HepG2 (cell line): Measurements from ENCODE around the gene ZC3H8. TPM values are rescaled to one million over a fixed set of nuclear protein-coding genes. Genes with fewer than 3 reads are reported as not detected.

Source experiments
- HINFP ChIP-seq: sonication (generic); formaldehyde crosslinking; IDR thresholded peaks from 2 replicates; pipeline ENCODE4 v1.4.0; 2020; ENCODE audit warnings: low read depth, mild to moderate bottlenecking, missing genetic modification reagents
- PATZ1 ChIP-seq: sonication (generic); formaldehyde crosslinking; IDR thresholded peaks from 2 replicates; pipeline ENCODE4 v1.4.0; 2020; ENCODE audit warnings: missing genetic modification reagents
- ZNF7 ChIP-seq: IDR thresholded peaks from 2 replicates; pipeline ENCODE4 v1.6.1; 2016; ENCODE audit warnings: missing biosample characterization, missing genetic modification reagents
- ZNF710 ChIP-seq: sonication (generic); formaldehyde crosslinking; IDR thresholded peaks from 2 replicates; pipeline ENCODE4 v1.5.0; 2020; ENCODE audit warnings: mild to moderate bottlenecking, missing genetic modification reagents, borderline replicate concordance
- polyA plus RNA-seq, 8 experiments: library from polyadenylated mRNA; depleted of rRNA in 3 of 8; stranded (reverse) in 7 of 8; unstranded in 1 of 8; fragments of >200 nt; fragmentation: Illumina TruSeq in 4 of 8; extraction: Trizol in 4 of 8; gene quantifications; 2 replicates each; pipeline versions ENCODE4 v1.2.1 to v1.2.3, GENCODE V29; 2011 to 2016; ENCODE audit warnings: low read depth in 4 of 8, missing spikeins in 1 of 8, mixed read lengths in 1 of 8; ENCODE audit not compliant: insufficient read depth in 1 of 8
- total RNA-seq, 5 experiments: library from RNA; depleted of rRNA; stranded (reverse); fragments of >200 nt; fragmentation: Illumina TruSeq; extraction: Trizol; gene quantifications; 2 replicates each; pipeline ENCODE4 v1.2.3, GENCODE V29; 2016; ENCODE audit warnings: low read depth in 1 of 5

The ZC3H8 gene
- total and polyA plus RNA-seq, 2 of the 13 experiments (the other 11 are each of a cell fraction or from before 2014, with no cell fraction given): 4.5 to 17.0 TPM

- TF ChIP-seq HINFP (CRISPR knock-in tag) (no peak), PATZ1 (no peak), ZNF710 (CRISPR knock-in tag) (no peak), ZNF7 (CRISPR knock-in tag) (no peak)
- TF ChIP-seq, all 625 proteins: peak for 0
Observed at GRCh38 chr2:112162341-112162740, 92.5 kb downstream of the ZC3H8 start (continued).

Other genes with a start within 250 kb of the ZC3H8 start
- gene TMEM87B, start 199.8 kb downstream of the ZC3H8 start, total RNA-seq (2016; rRNA removed; fragmentation: Illumina TruSeq; extraction: Trizol): 9.9 and 15.1 TPM in 2 replicates
- gene TMEM87B, start 199.8 kb downstream of the ZC3H8 start, polyA plus RNA-seq (2011; rRNA removed): 13.0 and 16.2 TPM in 2 replicates
- 0.95 and 1.4 TPM in 2 replicates for gene FBLN7, start 116.7 kb downstream of the ZC3H8 start, total RNA-seq (2016; rRNA removed; fragmentation: Illumina TruSeq; extraction: Trizol)
- 2.3 and 2.4 TPM in 2 replicates for gene FBLN7, start 116.7 kb downstream of the ZC3H8 start, polyA plus RNA-seq (2011; rRNA removed)
- gene ZC3H6, start 20.6 kb upstream of the ZC3H8 start, total RNA-seq (2016; rRNA removed; fragmentation: Illumina TruSeq; extraction: Trizol): 0.88 and 0.93 TPM in 2 replicates
- gene ZC3H6, start 20.6 kb upstream of the ZC3H8 start, polyA plus RNA-seq (2011; rRNA removed): 0.71 TPM in 2 replicates
- 12.8 and 18.7 TPM in 2 replicates for gene RGPD8, start 178.6 kb upstream of the ZC3H8 start, total RNA-seq (2016; rRNA removed; fragmentation: Illumina TruSeq; extraction: Trizol)
- 2.3 and 3.1 TPM in 2 replicates for gene RGPD8, start 178.6 kb upstream of the ZC3H8 start, polyA plus RNA-seq (2011; rRNA removed)
- gene TTL, start 227.1 kb upstream of the ZC3H8 start, total RNA-seq (2016; rRNA removed; fragmentation: Illumina TruSeq; extraction: Trizol): 59.8 and 69.8 TPM in 2 replicates
- gene TTL, start 227.1 kb upstream of the ZC3H8 start, polyA plus RNA-seq (2011; rRNA removed): 19.0 TPM in 2 replicates